GM12891 (cell line): ENCODE measurements around the gene NRG4.

Source experiments
- PAX5 ChIP-seq: IDR thresholded peaks from 2 replicates; pipeline ENCODE4 v1.6.1; 2011; ENCODE audit warnings: low read length, moderate library complexity, mild to moderate bottlenecking; ENCODE audit not compliant: insufficient read depth, severe bottlenecking
- POLR2A ChIP-seq: IDR thresholded peaks from 2 replicates; pipeline ENCODE4 v1.6.1; 2011; ENCODE audit warnings: low read depth, low read length, control low read depth
- POLR2AphosphoS5 ChIP-seq: IDR thresholded peaks from 2 replicates; pipeline ENCODE4 v1.6.1; 2011; ENCODE audit warnings: low read depth, low read length, control low read depth
- TAF1 ChIP-seq: IDR thresholded peaks from 2 replicates; pipeline ENCODE4 v1.6.1; 2011; ENCODE audit warnings: low read depth, low read length, control low read depth

DNA sequence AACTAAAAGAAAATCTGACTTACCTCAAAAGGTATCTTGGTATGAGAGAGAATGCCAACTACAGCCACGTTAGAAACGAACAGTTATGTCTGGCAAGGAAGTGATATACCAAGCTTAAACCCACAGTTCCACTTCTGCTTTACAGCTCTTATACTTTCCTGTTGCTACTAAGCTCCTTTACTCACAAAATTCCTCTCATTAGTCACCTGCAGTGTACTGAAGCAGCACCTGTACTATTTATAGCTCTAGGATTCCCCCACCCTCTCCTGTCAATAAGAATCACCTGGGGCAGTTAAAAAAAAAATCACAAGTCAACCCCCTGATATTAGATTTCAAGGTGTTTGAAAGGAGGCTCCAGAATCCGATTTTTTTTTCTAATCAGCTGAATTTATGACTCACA lies 44.7 kb upstream of the NRG4 start:
- no peak for TF ChIP-seq POLR2A
- TF ChIP-seq TAF1, result no peak
- TF ChIP-seq POLR2AphosphoS5, result no peak
- TF ChIP-seq PAX5, result no peak
